ENCODE data around the gene ASIC2. TPM values are rescaled to one million over a fixed set of nuclear protein-coding genes. Genes with fewer than 3 reads are reported as not detected.

Gene ASIC2
- total and polyA plus RNA-seq, 2 experiments from 2014 or later: 0.52 to 2.8 TPM

GRCh38 chr17:33072421-33073161 lies 220.5 kb downstream of the ASIC2 start:
- ATAC-seq (no peak), DNase-seq (ENCODE audit: low spot score) (no peak)
- Mint-ChIP-seq H3K27ac (no peak overlapping the region), H3K36me3 (ENCODE audit: low read depth) (no peaks in the 10 kb centered on the region), H3K9me3 (peaks cover 2% of the 10 kb centered on the region; the same call in 1 of the 3 replicates), H3K4me1 (no peaks in the 10 kb centered on the region), H3K27me3 (ENCODE audit: insufficient read depth, low read depth, poor library complexity) (no peaks in the 10 kb centered on the region), H3K4me3 (no peak overlapping the region)
- Histone ChIP-seq H3K36me3 (ENCODE audit: insufficient read depth) (no peaks in the 10 kb centered on the region), H3F3A (replicated peaks; ENCODE audit: low read depth) (no peaks in the 10 kb centered on the region), H3K27me3 (ENCODE audit: insufficient read depth) (no peaks in the 10 kb centered on the region), H3K4me3 (no peak overlapping the region), H3K9me2 (ENCODE audit: insufficient read depth) (peaks cover 6% of the 10 kb centered on the region; the same call in 1 of the 2 replicates), H3K27ac (ENCODE audit: low read depth) (no peak overlapping the region), H3K79me2 (replicated peaks; ENCODE audit: insufficient read depth) (no peaks in the 10 kb centered on the region), H3K4me2 (no peak overlapping the region), H3K4me1 (ENCODE audit: insufficient read depth) (no peaks in the 10 kb centered on the region), H4K20me1 (replicated peaks; ENCODE audit: insufficient read depth) (no peaks in the 10 kb centered on the region), H2AFZ (no peak overlapping the region)
- TF ChIP-seq EZH2phosphoT487 (IDR thresholded peaks at IDR 0.05; ENCODE audit: unreplicated experiment) (no peak), STAT1 (IDR thresholded peaks at IDR 0.05; ENCODE audit: unreplicated experiment) (no peak), CTCF (conservative IDR thresholded peaks at IDR 0.05; ENCODE audit: low read depth in 2 of 2) (no peak), ZNF462 (CRISPR knock-in tag; IDR thresholded peaks at IDR 0.05) (no peak), REST (IDR thresholded peaks at IDR 0.05; ENCODE audit: unreplicated experiment) (no peak), ZNF331 (CRISPR knock-in tag; IDR thresholded peaks at IDR 0.05; ENCODE audit: low read depth) (no peak), POLR2AphosphoS5 (IDR thresholded peaks at IDR 0.05; ENCODE audit: low read depth) (no peak), NANOG (IDR thresholded peaks at IDR 0.05; ENCODE audit: borderline replicate concordance) (no peak)
